ENCODE data around the gene SLC13A1.

GRCh38 chr7:123151443-123151842 is 48.3 kb downstream of the SLC13A1 start:
- TF ChIP-seq CTCF (IDR thresholded peaks at IDR 0.05 in 4 of 5, conservative IDR thresholded peaks at IDR 0.05 in 1 of 5) (no peak), POLR2A (IDR thresholded peaks at IDR 0.05) (no peak)
